HCT116 (cell line): ENCODE measurements around the gene RPS6KA6. TPM values are rescaled to one million over a fixed set of nuclear protein-coding genes. Genes with fewer than 3 reads are reported as not detected.

Experiments
- ATAC-seq: fragments of 200-7000 bp; cut with Tn5 transposase; 2 replicates; pipeline ENCODE4 v1.9.1; 2020; ENCODE audit warnings: mild to moderate bottlenecking, moderate library complexity
- BruUV-seq: library from RNA; stranded (reverse); fragments of 400-500 nt; replicated peaks from 2 replicates; lab custom pipeline; 2021; lab: Mats Ljungman, UMichigan
- CTCF ChIA-PET: fragments of 300-600 bp; sonication (Branson Sonifier 250); formaldehyde crosslinking; loops from one replicate; lab custom pipeline; 2021; ENCODE audit warnings: antibody characterized with exemption; lab: Charles Lee
- POLR2A ChIA-PET: fragments of 300-600, 350-600 bp; sonication (Branson Sonifier 250); formaldehyde crosslinking; loops from one replicate; lab custom pipeline; 2021; ENCODE audit warnings: antibody characterized with exemption; lab: Charles Lee
- RAD21 ChIA-PET, 2 experiments: fragments of 300-600 bp; sonication (Branson Sonifier 250); formaldehyde crosslinking; loops; one replicate each; lab custom pipeline; 2023; ENCODE audit warnings: low total read pairs in 2 of 2; ENCODE audit not compliant: uncharacterized antibody in 2 of 2, unreplicated experiment in 2 of 2, low non-redundant PET in 1 of 2; lab: Charles Lee
- DNase-seq: peaks from one replicate; pipeline ENCODE4 v3.0.0-alpha.2; 2010; ENCODE audit warnings: low read depth, low spot score
- H2AFZ ChIP-seq: fragments of 200-600 bp; shearing (Covaris generic), sonication (generic); 2 replicates; pipeline ENCODE4 v1.6.1; 2017; ENCODE audit warnings: low read depth, mixed run types, mixed read lengths, antibody characterized with exemption, low read length; ENCODE audit not compliant: poor library complexity, severe bottlenecking
- H3K27ac ChIP-seq: 2 replicates; pipeline ENCODE4 v1.5.1; 2012; ENCODE audit warnings: low read depth, low read length
- H3K27me3 ChIP-seq: fragments of 200-600 bp; sonication (generic); 2 replicates; pipeline ENCODE4 v1.6.1; 2016; ENCODE audit warnings: mixed run types, low read length, mixed read lengths; ENCODE audit not compliant: insufficient read depth
- H3K36me3 ChIP-seq, 2 experiments: fragments of 200-500 bp in 1 of 2; fragments of 200-600 bp in 1 of 2; sonication (Bioruptor generic) in 1 of 2; sonication (generic) in 1 of 2; 2 replicates each; pipeline versions ENCODE4 v1.5.1 to v1.6.1; 2014 to 2016; ENCODE audit warnings: low read length in 2 of 2, inconsistent platforms in 1 of 2, mixed read lengths in 1 of 2, mixed run types in 1 of 2; ENCODE audit not compliant: insufficient read depth in 2 of 2, control insufficient read depth in 1 of 2
- H3K4me1 ChIP-seq, 2 experiments: fragments of 200-600 bp in 1 of 2; sonication (generic) in 1 of 2; 2 replicates each; pipeline versions ENCODE4 v1.5.1 to v1.6.1; 2012 to 2017; ENCODE audit warnings: low read length in 2 of 2, inconsistent platforms in 1 of 2, mild to moderate bottlenecking in 1 of 2, mixed read lengths in 1 of 2, mixed run types in 1 of 2, moderate library complexity in 1 of 2; ENCODE audit not compliant: insufficient read depth in 2 of 2, control insufficient read depth in 1 of 2
- H3K4me2 ChIP-seq: fragments of 200-600 bp; sonication (generic); 2 replicates; pipeline ENCODE4 v1.6.1; 2017; ENCODE audit warnings: mixed run types, low read length, mixed read lengths
- H3K4me3 ChIP-seq, 2 experiments: fragments of 200-600 bp in 1 of 2; sonication (generic) in 1 of 2; replicated peaks in 1 of 2; 2 replicates each; pipeline ENCODE4 v1.5.1; 2011 to 2016; ENCODE audit warnings: low read length in 2 of 2, control low read depth in 1 of 2, low read depth in 1 of 2, mild to moderate bottlenecking in 1 of 2, mixed read lengths in 1 of 2, mixed run types in 1 of 2
- H3K79me2 ChIP-seq: fragments of 200-600 bp; sonication (generic); 2 replicates; pipeline ENCODE4 v1.6.1; 2017; ENCODE audit warnings: mild to moderate bottlenecking, mixed run types, low read length, moderate library complexity, mixed read lengths; ENCODE audit not compliant: insufficient read depth
- H3K9ac ChIP-seq: fragments of 200-600 bp; sonication (generic); 2 replicates; pipeline ENCODE4 v1.6.1; 2016; ENCODE audit warnings: low read length, mixed read lengths
- H3K9me2 ChIP-seq: fragments of 200-600 bp; sonication (generic), shearing (Covaris generic); 2 replicates; pipeline ENCODE4 v1.6.1; 2017; ENCODE audit warnings: mixed run types, mild to moderate bottlenecking, moderate library complexity; ENCODE audit not compliant: insufficient read depth
- H3K9me3 ChIP-seq, 2 experiments: fragments of 200-500 bp in 1 of 2; fragments of 200-600 bp in 1 of 2; sonication (Bioruptor generic) in 1 of 2; sonication (generic) in 1 of 2; 2 replicates each; pipeline ENCODE4 v1.6.1; 2014 to 2017; ENCODE audit warnings: low read length in 2 of 2, mixed read lengths in 2 of 2, inconsistent platforms in 1 of 2, low read depth in 1 of 2, mild to moderate bottlenecking in 1 of 2, mixed run types in 1 of 2, moderate library complexity in 1 of 2; ENCODE audit not compliant: control insufficient read depth in 1 of 2, insufficient read depth in 1 of 2
- H4K20me1 ChIP-seq: fragments of 200-600 bp; sonication (generic), shearing (Covaris generic); 2 replicates; pipeline ENCODE4 v1.6.1; 2017; ENCODE audit warnings: mixed run types, mild to moderate bottlenecking, moderate library complexity; ENCODE audit not compliant: insufficient read depth
- CBX3 ChIP-seq: IDR thresholded peaks from 2 replicates; pipeline ENCODE4 v1.6.1; 2012; ENCODE audit warnings: low read depth
- CEBPB ChIP-seq: IDR thresholded peaks from 2 replicates; pipeline ENCODE4 v1.6.1; 2012; ENCODE audit warnings: low read depth
- POLR2A ChIP-seq: IDR thresholded peaks from 2 replicates; pipeline ENCODE4 v1.7.0; 2011; ENCODE audit warnings: borderline replicate concordance; ENCODE audit not compliant: insufficient read depth, insufficient read length; ENCODE audit errors: extremely low read depth
- TCF7L2 ChIP-seq: IDR thresholded peaks from 2 replicates; pipeline ENCODE4 v1.7.0; 2011; ENCODE audit warnings: borderline replicate concordance, inconsistent platforms; ENCODE audit not compliant: insufficient read depth, insufficient read length; ENCODE audit errors: extremely low read depth
- YY1 ChIP-seq: IDR thresholded peaks from 2 replicates; pipeline ENCODE4 v1.6.1; 2011; ENCODE audit warnings: low read length, low read depth, moderate library complexity, mild to moderate bottlenecking; ENCODE audit not compliant: insufficient replicate concordance; ENCODE audit errors: extremely low read depth
- ZFX ChIP-seq: fragments of 450-650 bp; IDR thresholded peaks from 2 replicates; pipeline ENCODE4 v1.6.1; 2017
- ZNF274 ChIP-seq: fragments of 200-500 bp; sonication (Bioruptor generic); IDR thresholded peaks from 2 replicates; pipeline ENCODE4 v1.6.1; 2014; ENCODE audit warnings: mild to moderate bottlenecking, low read depth, low read length, inconsistent platforms
- intact Hi-C: fragments of 100-400 bp; cut with micrococcal nuclease; formaldehyde crosslinking; loops from 2 replicates; pipeline ENCODE4 v1.10.0; 2022
- total RNA-seq: library from RNA; stranded (reverse); gene quantifications from one replicate; pipeline ENCODE4 v1.2.1, GENCODE V29; 2021; ENCODE audit not compliant: unreplicated experiment
- TF ChIP-seq, protein P1 (sequence below), 3 experiments: fragments of 200-600 bp in 1 of 3; sonication (generic) in 1 of 3; IDR thresholded peaks in 2 of 3; conservative IDR thresholded peaks in 1 of 3; 2 replicates each; pipeline ENCODE4 v1.5.1; 2012 to 2017; ENCODE audit warnings: low read depth in 2 of 3, low read length in 2 of 3, antibody characterized with exemption in 1 of 3, borderline replicate concordance in 1 of 3, control low read depth in 1 of 3, mild to moderate bottlenecking in 1 of 3, mixed read lengths in 1 of 3, mixed run types in 1 of 3, moderate library complexity in 1 of 3; ENCODE audit not compliant: insufficient read depth in 1 of 3
- TF ChIP-seq, protein P2 (sequence below): IDR thresholded peaks from 2 replicates; pipeline ENCODE4 v1.6.1; 2012; ENCODE audit warnings: low read depth
- TF ChIP-seq, protein P3 (sequence below): IDR thresholded peaks from 2 replicates; pipeline ENCODE4 v1.6.1; 2011; ENCODE audit warnings: mild to moderate bottlenecking, low read length, moderate library complexity; ENCODE audit not compliant: insufficient replicate concordance; ENCODE audit errors: extremely low read depth
- TF ChIP-seq, protein P4 (sequence below): IDR thresholded peaks from 2 replicates; pipeline ENCODE4 v1.6.1; 2012

RPS6KA6 gene
- total RNA-seq, 1 experiment from 2014 or later: not detected

DNA sequence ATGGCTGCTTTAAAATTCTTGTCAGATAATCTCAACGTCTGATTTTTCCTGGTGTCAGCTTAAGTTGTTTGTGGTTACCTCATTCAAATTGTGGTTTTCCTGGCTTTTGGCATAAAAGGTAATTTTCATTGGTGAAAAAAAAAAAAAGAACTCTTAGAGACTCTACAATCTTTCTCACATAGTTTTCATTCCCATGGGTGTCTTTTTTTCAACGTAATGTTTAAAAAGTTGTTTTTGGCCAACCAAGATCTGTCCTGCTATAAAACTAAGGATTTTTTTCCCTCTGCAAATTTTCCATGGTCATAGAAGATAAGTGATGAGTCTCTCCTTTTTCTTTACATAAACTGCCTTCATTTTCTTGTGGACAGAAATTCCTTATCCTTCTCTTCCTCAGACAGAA is 28.9 kb upstream of the RPS6KA6 start:
- Histone ChIP-seq H3K4me2 (no peak overlapping the region), H3K79me2 (no peaks in the 10 kb centered on the region), H3K36me3 (no peaks in the 10 kb centered on the region), H3K9ac (no peak overlapping the region), H2AFZ (no peak overlapping the region), H3K27ac (no peak overlapping the region), H4K20me1 (no peaks in the 10 kb centered on the region), H3K9me2 (no peaks in the 10 kb centered on the region), H3K4me1 (no peaks in the 10 kb centered on the region), H3K9me3 (no peaks in the 10 kb centered on the region), H3K4me3 (no peak overlapping the region), H3K27me3 (no peaks in the 10 kb centered on the region)
- intact Hi-C loops: no loop called here
- no peak for ATAC-seq
- ChIA-PET CTCF (no interaction called here), RAD21 (no interaction called here), POLR2A (no interaction called here)
- no peak for TF ChIP-seq CEBPB
- TF ChIP-seq, protein P1, sequence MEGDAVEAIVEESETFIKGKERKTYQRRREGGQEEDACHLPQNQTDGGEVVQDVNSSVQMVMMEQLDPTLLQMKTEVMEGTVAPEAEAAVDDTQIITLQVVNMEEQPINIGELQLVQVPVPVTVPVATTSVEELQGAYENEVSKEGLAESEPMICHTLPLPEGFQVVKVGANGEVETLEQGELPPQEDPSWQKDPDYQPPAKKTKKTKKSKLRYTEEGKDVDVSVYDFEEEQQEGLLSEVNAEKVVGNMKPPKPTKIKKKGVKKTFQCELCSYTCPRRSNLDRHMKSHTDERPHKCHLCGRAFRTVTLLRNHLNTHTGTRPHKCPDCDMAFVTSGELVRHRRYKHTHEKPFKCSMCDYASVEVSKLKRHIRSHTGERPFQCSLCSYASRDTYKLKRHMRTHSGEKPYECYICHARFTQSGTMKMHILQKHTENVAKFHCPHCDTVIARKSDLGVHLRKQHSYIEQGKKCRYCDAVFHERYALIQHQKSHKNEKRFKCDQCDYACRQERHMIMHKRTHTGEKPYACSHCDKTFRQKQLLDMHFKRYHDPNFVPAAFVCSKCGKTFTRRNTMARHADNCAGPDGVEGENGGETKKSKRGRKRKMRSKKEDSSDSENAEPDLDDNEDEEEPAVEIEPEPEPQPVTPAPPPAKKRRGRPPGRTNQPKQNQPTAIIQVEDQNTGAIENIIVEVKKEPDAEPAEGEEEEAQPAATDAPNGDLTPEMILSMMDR (IDR thresholded peaks at IDR 0.05 in 2 of 3, conservative IDR thresholded peaks at IDR 0.05 in 1 of 3; ENCODE audit: borderline replicate concordance in 1 of 3, insufficient read depth in 1 of 3, low read depth in 2 of 3, low read length in 2 of 3): no peak
- no peak for TF ChIP-seq CBX3
- no peak for TF ChIP-seq TCF7L2
- no peak for TF ChIP-seq YY1
- TF ChIP-seq, protein P2, sequence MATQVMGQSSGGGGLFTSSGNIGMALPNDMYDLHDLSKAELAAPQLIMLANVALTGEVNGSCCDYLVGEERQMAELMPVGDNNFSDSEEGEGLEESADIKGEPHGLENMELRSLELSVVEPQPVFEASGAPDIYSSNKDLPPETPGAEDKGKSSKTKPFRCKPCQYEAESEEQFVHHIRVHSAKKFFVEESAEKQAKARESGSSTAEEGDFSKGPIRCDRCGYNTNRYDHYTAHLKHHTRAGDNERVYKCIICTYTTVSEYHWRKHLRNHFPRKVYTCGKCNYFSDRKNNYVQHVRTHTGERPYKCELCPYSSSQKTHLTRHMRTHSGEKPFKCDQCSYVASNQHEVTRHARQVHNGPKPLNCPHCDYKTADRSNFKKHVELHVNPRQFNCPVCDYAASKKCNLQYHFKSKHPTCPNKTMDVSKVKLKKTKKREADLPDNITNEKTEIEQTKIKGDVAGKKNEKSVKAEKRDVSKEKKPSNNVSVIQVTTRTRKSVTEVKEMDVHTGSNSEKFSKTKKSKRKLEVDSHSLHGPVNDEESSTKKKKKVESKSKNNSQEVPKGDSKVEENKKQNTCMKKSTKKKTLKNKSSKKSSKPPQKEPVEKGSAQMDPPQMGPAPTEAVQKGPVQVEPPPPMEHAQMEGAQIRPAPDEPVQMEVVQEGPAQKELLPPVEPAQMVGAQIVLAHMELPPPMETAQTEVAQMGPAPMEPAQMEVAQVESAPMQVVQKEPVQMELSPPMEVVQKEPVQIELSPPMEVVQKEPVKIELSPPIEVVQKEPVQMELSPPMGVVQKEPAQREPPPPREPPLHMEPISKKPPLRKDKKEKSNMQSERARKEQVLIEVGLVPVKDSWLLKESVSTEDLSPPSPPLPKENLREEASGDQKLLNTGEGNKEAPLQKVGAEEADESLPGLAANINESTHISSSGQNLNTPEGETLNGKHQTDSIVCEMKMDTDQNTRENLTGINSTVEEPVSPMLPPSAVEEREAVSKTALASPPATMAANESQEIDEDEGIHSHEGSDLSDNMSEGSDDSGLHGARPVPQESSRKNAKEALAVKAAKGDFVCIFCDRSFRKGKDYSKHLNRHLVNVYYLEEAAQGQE: no peak
- no peak for TF ChIP-seq POLR2A
- TF ChIP-seq ZNF274: no peak
- TF ChIP-seq, protein P3, sequence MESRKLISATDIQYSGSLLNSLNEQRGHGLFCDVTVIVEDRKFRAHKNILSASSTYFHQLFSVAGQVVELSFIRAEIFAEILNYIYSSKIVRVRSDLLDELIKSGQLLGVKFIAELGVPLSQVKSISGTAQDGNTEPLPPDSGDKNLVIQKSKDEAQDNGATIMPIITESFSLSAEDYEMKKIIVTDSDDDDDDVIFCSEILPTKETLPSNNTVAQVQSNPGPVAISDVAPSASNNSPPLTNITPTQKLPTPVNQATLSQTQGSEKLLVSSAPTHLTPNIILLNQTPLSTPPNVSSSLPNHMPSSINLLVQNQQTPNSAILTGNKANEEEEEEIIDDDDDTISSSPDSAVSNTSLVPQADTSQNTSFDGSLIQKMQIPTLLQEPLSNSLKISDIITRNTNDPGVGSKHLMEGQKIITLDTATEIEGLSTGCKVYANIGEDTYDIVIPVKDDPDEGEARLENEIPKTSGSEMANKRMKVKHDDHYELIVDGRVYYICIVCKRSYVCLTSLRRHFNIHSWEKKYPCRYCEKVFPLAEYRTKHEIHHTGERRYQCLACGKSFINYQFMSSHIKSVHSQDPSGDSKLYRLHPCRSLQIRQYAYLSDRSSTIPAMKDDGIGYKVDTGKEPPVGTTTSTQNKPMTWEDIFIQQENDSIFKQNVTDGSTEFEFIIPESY: no peak
- TF ChIP-seq, protein P4, sequence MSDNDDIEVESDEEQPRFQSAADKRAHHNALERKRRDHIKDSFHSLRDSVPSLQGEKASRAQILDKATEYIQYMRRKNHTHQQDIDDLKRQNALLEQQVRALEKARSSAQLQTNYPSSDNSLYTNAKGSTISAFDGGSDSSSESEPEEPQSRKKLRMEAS: no peak
- TF ChIP-seq ZFX: no peak
- BruUV-seq: no TSS peak
- DNase-seq: no peak
